ENCODE data around the gene PSMB8.

PSMB8 gene

GRCh38 chr6:32857156-32857891 lies 13.5 kb upstream of the PSMB8 start:
- TF ChIP-seq CTCF (IDR thresholded peaks at IDR 0.05; ENCODE audit: borderline replicate concordance, insufficient read depth, low read depth, low read length): no peak
- H3K4me3 ChIP-seq (ENCODE audit: low read depth, low read length): no peak overlapping the region

- TF ChIP-seq CTCF (IDR thresholded peaks at IDR 0.05; ENCODE audit: borderline replicate concordance, insufficient read depth, low read depth, low read length): no peak
- H3K4me3 ChIP-seq (ENCODE audit: low read depth, low read length): peak overlapping the region; percentile 86
Measured at GRCh38 chr6:32855467-32856174, 11.8 kb upstream of the PSMB8 start.

GRCh38 chr6:32854376-32855178 lies 10.7 kb upstream of the PSMB8 start:
- TF ChIP-seq CTCF (IDR thresholded peaks at IDR 0.05; ENCODE audit: borderline replicate concordance, insufficient read depth, low read depth, low read length): no peak
- H3K4me3 ChIP-seq (ENCODE audit: low read depth, low read length): peak overlapping the region; percentile 86

- TF ChIP-seq CTCF (IDR thresholded peaks at IDR 0.05; ENCODE audit: borderline replicate concordance, insufficient read depth, low read depth, low read length): peak; percentile 88
- H3K4me3 ChIP-seq (ENCODE audit: low read depth, low read length): peak within 1 kb of the TSS; percentile 86
Measured at GRCh38 chr6:32853541-32854375, 9.9 kb upstream of the PSMB8 start, which contains the start of the genes PSMB9 and TAP1. Gene PSMB9, plus strand, starts transcription at chr6:32854192. Its CDS starts 38 bp downstream, at chr6:32854230. Gene TAP1, minus strand, starts transcription at chr6:32853704. Its CDS starts 68 bp downstream, at chr6:32853636.

GRCh38 chr6:32852844-32853540 lies 9.1 kb upstream of the PSMB8 start:
- peak overlapping the region; percentile 86 for H3K4me3 ChIP-seq (ENCODE audit: low read depth, low read length)
- TF ChIP-seq CTCF (IDR thresholded peaks at IDR 0.05; ENCODE audit: borderline replicate concordance, insufficient read depth, low read depth, low read length): no peak
